SJSA1 (cell line): Measurements from ENCODE around the gene MOB1A. TPM values are rescaled to one million over a fixed set of nuclear protein-coding genes. Genes with fewer than 3 reads are reported as not detected.
"Not testable (repeated sequence)": the region's sequence is repeated elsewhere in the genome, so short reads cannot be mapped to it uniquely, and the experiment has no call there.

ENCODE experiments used
- DNase-seq, 2 experiments: peaks; one replicate each; pipeline ENCODE4 v3.0.0-alpha.2; 2015 to 2020; ENCODE audit warnings: low spot score in 2 of 2, low read depth in 1 of 2
- H3K27ac ChIP-seq: fragments of 250-450 bp; sonication (Bioruptor Pico); 2 replicates; pipeline ENCODE4 v1.5.1; 2020; ENCODE audit warnings: mild to moderate bottlenecking, moderate library complexity
- H3K27me3 ChIP-seq: fragments of 250-450 bp; sonication (Bioruptor Pico); replicated peaks from 2 replicates; pipeline ENCODE4 v1.5.1; 2020; ENCODE audit warnings: mild to moderate bottlenecking, moderate library complexity
- H3K36me3 ChIP-seq: fragments of 250-450 bp; sonication (Bioruptor Pico); 2 replicates; pipeline ENCODE4 v1.5.1; 2020; ENCODE audit warnings: mild to moderate bottlenecking
- H3K4me1 ChIP-seq: fragments of 250-450 bp; sonication (Bioruptor Pico); replicated peaks from 2 replicates; pipeline ENCODE4 v1.6.1; 2021; ENCODE audit warnings: mild to moderate bottlenecking
- H3K4me3 ChIP-seq: fragments of 250-450 bp; sonication (Bioruptor Pico); 2 replicates; pipeline ENCODE4 v1.5.1; 2020; ENCODE audit warnings: mild to moderate bottlenecking
- H3K9me3 ChIP-seq: fragments of 250-450 bp; sonication (Bioruptor Pico); replicated peaks from 2 replicates; pipeline ENCODE4 v1.5.1; 2020; ENCODE audit warnings: mild to moderate bottlenecking
- total RNA-seq: library from RNA; depleted of rRNA; stranded (reverse); fragments of >200 nt; shearing (Covaris generic); gene quantifications from 2 replicates; pipeline ENCODE4 v1.2.3, GENCODE V29; 2014

The MOB1A gene
- total RNA-seq, 1 experiment from 2014 or later = 219 TPM

DNA sequence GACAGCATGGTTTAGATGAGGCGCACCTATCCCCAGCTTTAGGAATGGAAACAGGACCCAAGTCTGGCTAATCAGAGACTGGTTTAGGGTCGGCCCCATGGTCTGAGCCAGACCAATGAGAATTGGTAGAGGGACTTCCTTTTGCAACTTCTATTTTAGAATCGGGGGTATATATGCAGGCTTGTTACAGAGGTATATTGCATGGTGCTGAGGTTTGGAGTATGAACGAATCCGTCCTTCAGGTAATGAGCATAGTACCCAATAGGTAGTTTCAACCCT lies 29.5 kb downstream of the MOB1A start:
- H3K4me1 ChIP-seq = peaks cover 19% of the 10 kb centered on the region
- DNase-seq = no peak
- H3K4me3 ChIP-seq = no peak overlapping the region

DNA sequence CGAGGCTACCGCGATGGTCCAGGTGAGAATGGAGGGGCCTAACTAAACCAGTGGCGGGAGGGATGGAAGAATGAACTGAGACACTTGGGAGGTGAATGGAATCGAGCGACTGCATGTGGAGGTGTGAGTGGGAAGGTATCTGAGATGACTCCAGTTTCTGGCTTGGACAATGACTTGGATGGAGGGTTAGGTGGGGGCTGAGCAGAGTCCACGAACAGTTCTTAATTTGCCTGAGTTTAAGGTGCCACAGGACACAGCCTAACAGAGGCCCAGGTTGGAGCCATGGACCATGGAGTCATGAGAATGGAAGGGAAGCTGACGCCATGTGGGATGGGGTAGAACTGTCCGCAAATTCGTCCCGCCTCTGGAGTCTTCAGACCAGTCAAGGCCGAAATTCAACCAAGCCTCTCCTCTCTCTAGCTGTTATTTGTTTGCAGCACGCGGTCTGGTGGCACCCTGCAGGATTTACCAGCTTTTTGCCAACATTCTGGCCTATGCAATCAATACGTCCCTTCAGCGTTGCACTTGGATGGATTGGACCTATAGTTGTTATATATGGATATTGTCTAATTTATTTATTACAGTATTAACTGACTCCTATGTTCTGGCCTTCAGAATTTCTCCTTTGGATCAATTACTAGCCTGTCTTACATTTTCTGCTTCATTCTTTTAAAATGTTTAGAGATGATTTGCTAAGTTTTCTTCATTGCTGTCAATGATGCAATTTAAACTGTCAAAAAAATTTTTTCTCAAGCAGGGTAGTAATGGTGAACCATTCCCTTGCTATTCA lies 30.0 kb downstream of the MOB1A start:
- no peaks in the 10 kb centered on the region for H3K9me3 ChIP-seq
- peaks cover 52% of the 10 kb centered on the region for H3K36me3 ChIP-seq
- no peaks in the 10 kb centered on the region for H3K27me3 ChIP-seq
- peaks cover 19% of the 10 kb centered on the region for H3K4me1 ChIP-seq
- DNase-seq = no peak
- no peak overlapping the region for H3K27ac ChIP-seq
- H3K4me3 ChIP-seq = peak overlapping the region; percentile 94

More for the DNA sequence above, 29.5 kb downstream of the MOB1A start:
- Histone ChIP-seq H3K9me3 (no peaks in the 10 kb centered on the region), H3K27ac (no peak overlapping the region), H3K36me3 (peaks cover 51% of the 10 kb centered on the region), H3K27me3 (no peaks in the 10 kb centered on the region)

DNA sequence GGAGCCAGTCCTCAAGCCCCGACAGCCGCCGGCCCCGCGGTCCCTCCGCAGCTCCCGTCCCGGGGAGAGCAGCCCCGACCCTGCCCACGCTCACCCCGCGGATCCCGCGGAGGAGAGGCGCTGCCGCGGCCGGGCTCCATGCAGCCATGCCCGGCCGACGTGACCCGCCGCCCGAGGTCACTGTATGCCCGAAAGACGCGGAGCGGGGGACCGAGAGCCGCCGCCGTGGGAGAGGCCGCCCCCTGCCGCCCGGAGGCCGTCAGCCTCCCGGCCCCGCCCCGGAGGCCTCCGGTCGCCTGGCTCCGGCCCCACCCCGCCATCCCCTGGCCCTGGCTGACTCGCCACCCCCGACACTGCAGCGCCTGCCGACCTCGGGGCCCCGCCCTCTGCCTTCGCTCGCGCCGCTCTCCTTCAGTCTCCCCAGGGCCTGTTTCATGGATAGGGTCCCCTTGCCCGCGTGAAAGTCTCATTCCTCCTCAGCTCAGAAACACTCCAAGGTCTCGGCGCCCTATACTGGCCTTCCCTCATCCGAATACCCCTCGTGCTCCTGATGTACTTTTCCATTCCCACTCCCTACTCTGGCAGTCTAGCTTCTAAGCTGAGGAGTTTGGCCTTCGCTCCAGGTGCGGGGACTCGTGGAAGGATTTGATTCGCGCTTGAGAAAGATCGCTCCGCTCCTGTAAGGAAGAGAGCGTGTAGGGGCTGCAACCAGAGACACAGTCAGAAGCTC lies 30.8 kb downstream of the MOB1A start, which contains the start of gene BOLA3:
BOLA3 (minus strand) TSS at position 186 of the 730 bp plus-strand sequence; CDS start at position 148, 38 bp downstream.
- peaks cover 44% of the 10 kb centered on the region for H3K36me3 ChIP-seq
- peak within 1 kb of the TSS; percentile 59 for H3K27ac ChIP-seq
- H3K4me1 ChIP-seq = peaks cover 19% of the 10 kb centered on the region
- no peaks in the 10 kb centered on the region for H3K9me3 ChIP-seq
- H3K27me3 ChIP-seq = no peaks in the 10 kb centered on the region
- H3K4me3 ChIP-seq = peak within 1 kb of the TSS; percentile 94
- peak; percentile 81 to 89 for DNase-seq

DNA sequence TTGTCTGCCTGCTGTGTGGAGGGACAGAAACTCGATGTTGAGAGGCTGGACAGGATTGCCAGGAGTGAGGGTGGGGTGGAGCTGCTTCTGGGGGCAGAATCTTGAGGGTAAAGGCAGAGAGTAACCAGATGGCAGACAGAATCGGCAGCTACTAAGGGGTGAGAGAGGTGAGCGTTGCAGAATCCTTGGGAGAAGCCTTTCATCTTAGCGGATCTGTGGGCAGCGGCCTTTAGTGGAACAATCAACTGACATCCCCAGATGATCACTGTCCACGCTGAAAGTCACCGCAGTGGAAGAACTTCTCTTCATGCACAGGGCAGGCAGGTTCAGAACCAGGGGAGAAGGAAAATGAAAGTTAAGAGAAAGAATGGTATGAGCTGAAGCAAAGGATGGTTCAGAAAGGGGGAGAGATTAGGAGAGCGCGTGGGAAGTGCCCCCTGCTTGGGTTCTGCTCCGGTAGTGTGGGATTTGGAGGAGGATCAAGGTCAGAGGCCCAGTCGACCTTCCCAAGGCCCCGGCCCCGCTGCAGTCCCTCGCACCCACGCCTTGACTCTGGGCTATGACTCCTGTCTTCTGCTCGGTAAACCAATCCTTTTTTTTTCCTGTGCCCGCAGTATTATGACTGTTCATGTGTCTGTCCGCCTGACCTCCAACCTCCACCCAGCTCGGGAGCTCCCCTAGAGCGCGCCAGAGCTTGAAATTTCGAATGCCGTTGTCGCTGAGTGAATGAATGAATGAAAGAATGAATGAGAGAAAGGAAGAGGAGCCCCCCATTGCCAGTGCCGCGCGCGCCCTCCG lies 31.6 kb downstream of the MOB1A start:
- DNase-seq = peak in 1 of 2 experiments; percentile 38
- Histone ChIP-seq H3K4me3 (peak overlapping the region; percentile 94), H3K27ac (peak overlapping the region; percentile 59), H3K4me1 (peaks cover 19% of the 10 kb centered on the region), H3K36me3 (peaks cover 42% of the 10 kb centered on the region), H3K9me3 (0 out of 2 replicates have a peak, but pooled peaks cover under 1% of the 10 kb centered on the region), H3K27me3 (no peaks in the 10 kb centered on the region)

DNA sequence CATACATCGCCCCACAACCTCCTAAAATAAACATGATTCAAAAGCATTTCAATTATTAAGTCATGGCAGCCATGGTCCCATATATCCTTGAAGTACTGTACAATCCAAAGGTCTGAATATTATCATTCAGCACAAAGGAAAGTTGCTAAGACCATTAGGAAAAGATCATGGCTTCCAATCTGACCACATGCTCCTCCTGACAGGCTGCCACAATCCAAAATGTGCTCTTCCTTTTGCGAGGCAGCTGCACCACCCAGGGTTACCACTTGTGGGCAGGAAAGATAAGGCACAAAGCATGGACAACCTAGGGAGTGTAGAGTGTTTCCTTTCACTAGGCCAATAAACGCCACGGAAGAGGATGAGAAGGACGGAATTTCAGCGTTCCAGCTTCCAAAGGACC lies 36.3 kb downstream of the MOB1A start:
- Histone ChIP-seq H3K27ac (no peak overlapping the region), H3K9me3 (0 out of 2 replicates have a peak, but pooled peaks cover 3% of the 10 kb centered on the region), H3K27me3 (no peaks in the 10 kb centered on the region), H3K4me3 (no peak overlapping the region), H3K4me1 (peaks cover 12% of the 10 kb centered on the region), H3K36me3 (peaks cover 30% of the 10 kb centered on the region)
- DNase-seq = no peak

DNA sequence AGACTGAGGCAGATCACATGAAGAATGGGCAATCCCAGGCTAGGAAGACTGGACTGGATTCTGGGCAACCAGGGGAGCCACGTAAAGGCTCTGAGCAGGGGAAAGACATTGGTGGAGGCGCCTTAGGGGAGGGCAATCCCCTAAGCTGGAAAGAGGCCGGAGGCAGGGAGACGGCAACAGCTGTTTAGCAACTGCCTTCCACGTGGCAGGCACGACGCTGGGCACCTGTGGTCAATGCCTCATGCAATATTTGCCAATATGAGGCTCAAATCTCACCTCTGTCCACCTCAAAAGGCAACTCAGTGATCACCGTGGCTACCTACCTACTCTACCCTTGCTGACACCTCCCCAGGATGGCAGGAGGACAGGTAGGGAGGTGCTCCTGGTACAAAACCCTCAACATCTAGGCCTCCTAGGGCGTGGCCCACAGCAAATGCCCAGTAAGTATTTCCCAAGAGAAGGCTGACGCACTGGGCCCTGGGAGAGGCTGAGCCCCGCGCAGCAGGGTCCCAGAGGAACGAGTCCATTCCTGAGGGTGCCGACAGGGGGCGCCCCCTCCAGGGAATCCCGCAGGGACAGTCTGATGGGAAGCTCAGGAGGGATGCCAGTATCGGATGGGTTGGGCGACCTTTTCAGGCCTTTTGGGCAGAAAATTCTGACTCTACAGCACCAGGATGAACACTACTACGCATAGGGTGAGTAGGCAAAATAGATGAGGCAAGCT lies 39.9 kb downstream of the MOB1A start:
- Histone ChIP-seq H3K4me1 (no peaks in the 10 kb centered on the region), H3K9me3 (0 out of 2 replicates have a peak, but pooled peaks cover 3% of the 10 kb centered on the region), H3K27me3 (no peaks in the 10 kb centered on the region), H3K4me3 (no peak overlapping the region), H3K27ac (no peak overlapping the region), H3K36me3 (peaks cover 24% of the 10 kb centered on the region)
- peak in 1 of 2 experiments; percentile 43 for DNase-seq

DNA sequence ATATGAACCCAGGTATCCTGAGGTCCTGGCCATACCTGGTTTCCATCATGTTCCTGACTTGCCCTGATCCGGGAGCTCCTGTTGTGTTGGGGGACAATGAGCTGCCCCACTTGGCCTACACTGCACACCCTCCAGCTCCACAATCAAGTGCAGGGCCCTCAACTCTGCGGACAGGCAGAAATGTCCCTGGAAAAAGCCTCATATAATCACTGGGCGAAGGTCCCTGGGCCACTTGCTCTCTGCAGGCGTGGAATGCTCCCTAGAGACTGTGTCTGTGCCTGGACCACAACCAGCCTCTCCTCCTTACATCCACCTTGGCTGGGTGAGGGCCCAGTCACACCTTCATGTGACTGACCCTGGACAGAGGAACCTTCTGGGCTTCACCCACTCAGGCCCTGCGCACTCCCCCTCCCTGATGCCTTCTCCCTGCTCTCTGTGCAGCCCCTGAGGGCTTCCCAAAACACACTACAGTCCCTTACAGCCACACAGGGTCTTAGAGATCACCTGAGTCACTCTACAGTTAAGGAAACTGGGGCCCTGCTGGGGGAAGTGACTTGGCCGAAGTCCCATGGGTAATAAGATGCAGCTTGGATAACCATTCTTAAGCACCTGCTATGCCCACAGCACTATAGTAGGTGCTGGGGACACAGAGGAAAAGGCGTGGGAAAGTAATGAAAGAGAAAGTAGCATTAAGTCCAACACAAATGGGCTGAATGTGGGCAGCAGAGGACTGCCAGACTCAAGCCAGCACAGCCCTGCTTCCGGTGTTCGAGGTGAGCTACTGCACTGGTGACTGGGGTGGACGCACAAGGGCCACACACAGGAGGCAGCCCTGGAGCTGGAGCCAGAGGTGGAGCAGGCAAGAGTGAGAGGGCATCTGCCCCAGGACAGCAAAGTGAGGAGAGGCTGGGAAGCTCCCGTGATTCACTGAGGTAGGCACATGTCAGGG lies 40.8 kb downstream of the MOB1A start:
- H3K36me3 ChIP-seq = peaks cover 24% of the 10 kb centered on the region
- peak in 1 of 2 experiments; percentile 30 for DNase-seq
- no peak overlapping the region for H3K4me3 ChIP-seq
- no peaks in the 10 kb centered on the region for H3K27me3 ChIP-seq
- no peaks in the 10 kb centered on the region for H3K4me1 ChIP-seq
- no peak overlapping the region for H3K27ac ChIP-seq
- H3K9me3 ChIP-seq = 0 out of 2 replicates have a peak, but pooled peaks cover 3% of the 10 kb centered on the region

DNA sequence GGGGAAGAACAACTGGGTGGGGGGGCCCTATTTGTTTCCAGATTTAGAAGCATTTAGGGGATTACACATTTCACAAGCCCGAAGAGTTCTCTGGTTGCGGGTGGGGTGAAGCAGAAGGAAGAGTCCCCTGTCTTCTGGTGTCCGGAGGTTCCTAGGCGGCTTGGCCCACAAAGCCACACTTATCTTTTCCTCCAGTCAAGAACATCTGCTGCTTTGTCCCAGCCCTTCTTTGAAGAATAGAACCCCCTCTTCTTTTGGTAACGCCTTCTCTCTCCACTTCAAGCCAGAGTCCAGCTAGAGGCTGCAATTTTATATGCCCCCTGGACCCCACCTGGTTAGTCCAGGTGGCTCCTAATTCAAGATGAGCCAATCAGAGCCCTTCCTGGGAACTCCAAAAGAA lies 46.8 kb downstream of the MOB1A start:
- H3K9me3 ChIP-seq = no peaks in the 10 kb centered on the region
- H3K27ac ChIP-seq = no peak overlapping the region
- H3K4me1 ChIP-seq = no peaks in the 10 kb centered on the region
- DNase-seq = no peak
- no peak overlapping the region for H3K4me3 ChIP-seq
- peaks cover 14% of the 10 kb centered on the region for H3K36me3 ChIP-seq
- H3K27me3 ChIP-seq = no peaks in the 10 kb centered on the region

DNA sequence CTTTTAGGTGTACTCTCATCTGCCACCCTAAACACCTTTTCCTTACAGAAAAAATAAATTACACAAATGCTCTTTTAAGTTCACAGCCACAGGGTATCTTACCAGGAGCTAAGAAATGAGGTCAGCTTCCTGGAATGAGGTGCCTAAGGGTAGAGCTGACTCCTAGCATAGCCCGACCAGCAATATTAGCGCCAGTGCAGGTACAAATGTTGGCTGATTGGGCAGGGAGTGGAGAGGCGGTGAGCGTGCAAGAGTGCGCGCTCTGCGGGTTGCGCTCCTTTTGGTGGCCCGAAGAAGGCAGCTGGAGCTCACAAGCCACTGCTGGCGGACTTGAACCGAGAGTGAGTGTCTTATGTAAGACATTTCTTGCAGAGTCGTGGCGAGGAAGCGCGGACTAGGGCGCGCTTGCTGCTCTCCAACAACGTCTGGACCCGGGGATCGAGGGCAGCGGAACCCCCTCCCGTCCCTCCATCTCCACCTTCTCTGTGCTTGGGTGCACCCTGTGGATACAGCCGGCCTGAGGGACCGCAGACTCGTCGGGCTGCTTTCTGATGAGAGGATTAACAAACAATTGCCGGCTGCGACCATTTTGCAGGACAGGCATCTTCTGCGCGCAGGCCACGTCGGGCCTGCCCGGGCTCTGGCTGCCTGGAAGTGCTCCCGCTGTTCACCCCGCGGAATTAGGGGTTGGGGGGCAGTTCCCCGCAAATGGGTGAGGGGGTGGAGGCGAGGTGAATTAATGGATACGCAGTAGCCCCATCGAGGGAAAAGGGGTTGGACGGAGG lies 48.3 kb downstream of the MOB1A start:
- DNase-seq = peak in 1 of 2 experiments; percentile 27
- no peaks in the 10 kb centered on the region for H3K9me3 ChIP-seq
- no peaks in the 10 kb centered on the region for H3K4me1 ChIP-seq
- no peak overlapping the region for H3K4me3 ChIP-seq
- no peaks in the 10 kb centered on the region for H3K27me3 ChIP-seq
- H3K27ac ChIP-seq = no peak overlapping the region
- peaks cover 14% of the 10 kb centered on the region for H3K36me3 ChIP-seq

DNA sequence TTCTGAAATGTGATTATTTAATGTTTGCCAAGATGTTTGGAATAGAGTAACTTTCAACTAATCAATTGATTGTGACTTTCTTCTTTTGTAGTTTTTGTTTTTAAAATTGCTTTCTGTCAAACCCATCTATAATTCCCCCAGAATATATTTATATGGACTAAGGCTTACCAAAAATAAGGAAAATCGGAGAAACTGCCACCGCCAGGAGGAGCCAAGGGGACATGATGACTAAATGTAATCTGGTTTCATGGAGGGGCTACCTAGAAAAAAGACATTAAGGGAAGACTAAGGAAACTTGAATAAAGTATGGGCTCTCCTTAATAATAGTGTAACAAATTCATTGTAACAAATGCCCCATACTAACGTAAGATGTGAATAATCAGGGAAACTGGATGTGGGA lies 50.5 kb downstream of the MOB1A start:
- no peak for DNase-seq

DNA sequence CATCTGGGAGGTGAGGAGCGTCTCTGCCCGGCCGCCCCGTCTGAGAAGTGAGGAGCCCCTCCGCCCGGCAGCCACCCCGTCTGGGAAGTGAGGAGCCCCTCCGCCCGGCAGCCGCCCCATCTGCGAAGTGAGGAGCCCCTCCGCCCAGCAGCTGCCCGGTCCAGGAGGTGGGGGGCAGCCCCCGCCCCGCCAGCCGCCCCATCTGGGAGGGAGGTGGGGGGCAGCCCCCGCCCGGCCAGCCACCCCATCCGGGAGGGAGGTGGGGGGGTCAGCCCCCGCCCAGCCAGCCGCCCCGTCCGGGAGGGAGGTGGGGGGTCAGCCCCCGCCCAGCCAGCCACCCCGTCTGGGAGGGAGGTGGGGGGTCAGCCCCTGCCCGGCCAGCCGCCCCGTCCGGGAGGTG lies 54.7 kb downstream of the MOB1A start:
- H3K27me3 ChIP-seq, H3K4me3 ChIP-seq, H3K9me3 ChIP-seq, H3K27ac ChIP-seq, DNase-seq, H3K36me3 ChIP-seq: not testable (repeated sequence)
- peaks cover 12% of the 10 kb centered on the region for H3K4me1 ChIP-seq

More for the DNA sequence above, 50.5 kb downstream of the MOB1A start:
- H3K27ac ChIP-seq = no peak overlapping the region
- H3K36me3 ChIP-seq = no peaks in the 10 kb centered on the region
- H3K4me3 ChIP-seq = no peak overlapping the region
- no peaks in the 10 kb centered on the region for H3K27me3 ChIP-seq
- H3K9me3 ChIP-seq = no peaks in the 10 kb centered on the region
- no peaks in the 10 kb centered on the region for H3K4me1 ChIP-seq

DNA sequence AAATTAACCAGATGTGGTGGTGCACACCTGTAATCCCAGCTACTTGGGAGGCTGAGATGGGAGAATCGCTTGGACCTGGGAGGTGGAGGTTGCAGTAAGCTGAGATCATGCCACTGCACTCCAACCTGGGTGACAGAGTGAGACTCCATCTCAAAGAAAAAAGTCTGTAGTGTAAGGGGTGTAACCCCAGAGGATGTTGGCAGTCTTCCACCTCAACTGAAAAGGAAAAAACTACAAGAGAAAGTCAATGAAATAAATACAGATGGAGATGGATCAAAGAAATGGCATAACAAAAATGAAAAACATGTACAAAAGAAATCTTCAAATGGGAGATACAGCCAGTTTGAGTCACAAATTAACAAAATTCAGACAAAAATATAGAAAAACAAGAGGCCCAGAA lies 56.8 kb downstream of the MOB1A start:
- not testable (repeated sequence) for H3K9me3 ChIP-seq, H3K27me3 ChIP-seq, DNase-seq, H3K4me3 ChIP-seq, H3K27ac ChIP-seq, H3K36me3 ChIP-seq
- H3K4me1 ChIP-seq = peaks cover 12% of the 10 kb centered on the region
